GM18519 (cell line): Measurements from ENCODE around the gene TGM2.

ENCODE experiments used
- ATAC-seq: cut with Tn5 transposase; IDR thresholded peaks from one replicate; pipeline ENCODE4 v1.9.1; 2021; ENCODE audit warnings: mild to moderate bottlenecking, moderate library complexity; ENCODE audit not compliant: unreplicated experiment, low FRiP score

TGM2 gene

GRCh38 chr20:38165089-38165965 lies at the start of gene TGM2:
TSS of gene TGM2 (minus strand) at chr20:38165270. CDS start at chr20:38165198, 72 bp downstream.
- ATAC-seq: peak; percentile 46

GRCh38 chr20:38214256-38215193 lies 49.5 kb upstream of the TGM2 start:
- ATAC-seq: no peak

GRCh38 chr20:38213607-38213940 lies 48.5 kb upstream of the TGM2 start:
- ATAC-seq: no peak

DNA sequence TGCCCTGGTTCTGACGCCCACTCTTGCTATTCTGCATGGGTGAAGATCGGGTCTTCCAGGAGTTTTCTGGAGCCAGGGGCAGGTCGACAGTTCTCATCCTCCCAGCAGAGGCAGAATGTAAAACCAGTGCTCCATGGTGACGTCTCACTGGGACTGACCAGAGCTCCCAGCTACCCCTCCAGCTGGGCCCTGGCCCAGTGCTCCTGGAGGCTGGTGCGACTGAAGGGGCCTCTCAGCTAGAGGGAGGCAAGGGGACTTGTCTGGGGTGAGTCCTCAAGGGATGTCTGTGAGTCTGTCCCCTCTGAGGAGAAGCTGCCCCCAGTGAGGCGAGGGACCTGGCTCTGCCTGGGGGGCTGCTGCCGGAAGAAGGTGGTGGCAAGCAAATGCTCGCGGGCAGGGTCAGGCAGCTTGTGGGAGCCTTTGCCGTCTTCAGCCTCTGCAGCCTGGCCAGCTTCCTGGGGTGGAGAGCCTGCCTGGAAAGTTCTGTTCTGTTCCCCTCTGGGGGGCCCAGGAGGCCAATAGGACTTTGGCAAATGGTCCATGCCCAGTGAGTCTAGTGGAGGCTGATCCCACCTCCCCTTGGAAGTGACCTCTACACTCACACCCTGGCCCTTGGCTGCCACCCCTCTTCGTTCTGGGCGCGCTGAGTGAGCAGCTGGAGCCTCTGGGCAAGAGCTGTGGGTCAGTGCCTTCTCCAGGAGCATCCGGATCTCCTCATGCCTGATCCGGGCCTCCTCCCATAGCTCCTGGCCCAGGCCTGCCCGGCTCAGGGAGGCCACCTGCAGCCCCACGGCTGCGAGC lies 47.9 kb upstream of the TGM2 start:
- ATAC-seq: no peak

- ATAC-seq: no peak
Observed at GRCh38 chr20:38211200-38212097, 46.4 kb upstream of the TGM2 start.

GRCh38 chr20:38210741-38211140 lies 45.7 kb upstream of the TGM2 start:
- no peak for ATAC-seq

DNA sequence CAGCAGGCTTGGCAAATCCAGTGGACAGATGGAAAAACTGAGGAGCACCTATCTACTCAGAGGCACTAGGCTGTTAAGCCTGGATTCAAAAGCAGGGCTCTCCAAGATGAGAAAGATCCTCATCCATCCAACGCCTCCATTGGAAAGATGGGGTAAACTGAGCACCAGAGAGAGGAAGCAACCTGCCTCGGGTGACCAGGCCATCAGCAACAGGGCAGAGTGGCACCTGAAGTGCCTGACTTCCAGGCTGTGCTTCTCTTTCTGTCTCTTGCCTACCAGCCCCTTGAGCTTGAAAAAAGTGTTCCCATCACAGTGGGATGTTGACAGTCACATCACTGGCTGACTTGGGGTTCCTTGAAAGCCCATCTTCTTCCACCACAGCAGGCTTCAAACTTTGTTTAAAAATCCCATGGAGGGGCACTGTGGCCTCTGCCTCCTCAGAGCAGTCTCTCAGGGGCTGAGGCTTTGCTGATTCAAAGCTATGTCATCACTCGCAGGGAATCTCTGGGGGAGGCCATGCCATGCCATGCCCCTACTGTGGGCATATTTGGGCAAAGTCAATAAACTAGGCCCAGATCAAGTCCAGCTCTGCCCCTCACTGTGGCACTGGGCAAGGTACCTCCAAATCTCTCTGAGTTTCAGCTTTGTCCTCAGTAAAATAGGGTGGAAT lies 44.8 kb upstream of the TGM2 start:
- no peak for ATAC-seq

GRCh38 chr20:38209054-38209675 lies 44.1 kb upstream of the TGM2 start:
- ATAC-seq: no peak

GRCh38 chr20:38208523-38208922 lies 43.5 kb upstream of the TGM2 start:
- ATAC-seq: no peak

DNA sequence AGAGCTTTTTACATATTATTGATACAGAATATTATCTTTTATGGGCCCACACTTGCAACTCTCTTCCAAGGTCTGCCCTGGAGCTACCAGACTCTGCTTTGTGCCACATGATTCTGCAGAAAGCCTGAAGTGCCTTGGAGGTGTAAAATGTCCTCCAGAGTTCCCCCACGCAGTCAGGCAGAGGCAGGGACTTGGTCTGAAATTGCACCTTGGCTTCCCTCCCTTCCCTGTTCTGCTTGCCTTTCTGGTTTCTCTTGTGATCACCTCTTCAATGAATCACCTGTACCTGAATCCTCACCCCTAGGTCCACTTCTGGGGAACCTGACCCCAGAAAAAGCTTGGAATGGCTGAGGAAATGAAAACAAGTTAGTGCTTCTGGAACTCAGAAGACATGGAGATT lies 43.0 kb upstream of the TGM2 start:
- ATAC-seq: no peak

DNA sequence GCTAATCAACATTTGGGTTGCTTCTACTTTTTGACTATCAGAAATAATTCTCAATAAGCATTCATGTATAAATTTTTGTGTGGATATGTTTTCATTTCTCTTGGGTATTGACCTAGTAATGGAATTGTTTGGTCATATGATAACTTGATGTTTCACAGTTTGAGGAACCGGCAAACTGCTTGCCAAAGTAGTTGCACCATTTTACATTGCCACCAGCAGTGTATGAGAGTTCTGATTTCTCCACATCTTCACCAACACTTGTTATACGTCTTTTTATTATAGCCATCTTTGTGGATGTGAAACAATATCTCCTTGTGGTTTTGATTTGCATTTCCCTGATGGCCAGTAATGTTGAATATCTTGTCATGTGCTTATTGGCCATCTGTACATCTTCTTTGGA lies 42.6 kb upstream of the TGM2 start:
- ATAC-seq: no peak

GRCh38 chr20:38205001-38205400 lies 39.9 kb upstream of the TGM2 start:
- ATAC-seq: no peak

GRCh38 chr20:38203981-38204357 lies 38.9 kb upstream of the TGM2 start:
- ATAC-seq: no peak

GRCh38 chr20:38203337-38203980 lies 38.4 kb upstream of the TGM2 start:
- ATAC-seq: no peak

- no peak for ATAC-seq
Observed at GRCh38 chr20:38202982-38203293, 37.9 kb upstream of the TGM2 start.

DNA sequence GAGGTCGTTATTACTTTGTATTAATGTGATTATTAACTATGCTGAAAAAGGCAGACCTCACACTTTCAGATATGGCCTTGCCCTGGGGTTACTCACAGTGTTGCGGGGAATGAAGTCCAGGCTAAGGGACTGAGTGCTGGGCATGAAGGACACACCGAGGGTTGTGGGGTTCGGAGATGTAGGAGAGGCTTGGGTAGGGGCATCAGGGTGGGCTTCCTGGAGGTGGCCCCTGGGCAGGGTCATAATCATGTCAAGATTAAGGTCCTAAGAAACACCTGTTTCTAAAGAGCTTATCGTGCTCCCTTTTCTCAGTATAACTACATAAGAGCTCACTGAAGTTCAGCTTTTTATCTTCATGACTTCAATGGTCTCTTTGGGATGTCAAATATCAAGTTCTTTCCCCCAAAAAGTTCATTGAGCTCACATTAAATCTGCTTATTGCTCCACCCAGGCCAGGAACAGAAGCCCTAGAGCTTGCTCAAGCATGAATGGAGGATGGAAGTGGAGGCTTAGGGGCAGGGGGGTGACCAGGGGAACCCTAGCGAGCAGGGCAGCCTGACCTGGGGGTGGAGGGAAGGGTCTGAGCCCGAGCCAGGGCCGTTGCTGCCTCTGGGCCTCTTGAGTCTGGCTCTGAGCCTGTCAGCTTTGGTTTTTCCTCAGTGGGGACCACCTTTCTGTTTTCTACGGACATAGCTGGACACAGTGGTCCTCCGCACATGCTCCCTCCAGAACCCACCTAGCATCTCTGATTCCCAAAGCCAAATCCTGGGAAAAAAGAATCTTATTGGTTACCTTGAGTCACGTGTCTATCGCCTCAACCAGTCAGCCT lies 37.3 kb upstream of the TGM2 start:
- ATAC-seq: no peak

GRCh38 chr20:38201356-38201755 lies 36.3 kb upstream of the TGM2 start:
- ATAC-seq: no peak

GRCh38 chr20:38200646-38201045 lies 35.6 kb upstream of the TGM2 start:
- ATAC-seq: no peak
